Left forelimb (tissue), 1 donor: ENCODE results near the gene IGBP1.
"Not testable (repeated sequence)": the region's sequence is repeated elsewhere in the genome, so short reads cannot be mapped to it uniquely, and the experiment has no call there.

Experiments used
- DNase-seq: peaks from one replicate; pipeline ENCODE4 v3.0.0-alpha.2; 2018; ENCODE audit warnings: low spot score

IGBP1 gene

DNA sequence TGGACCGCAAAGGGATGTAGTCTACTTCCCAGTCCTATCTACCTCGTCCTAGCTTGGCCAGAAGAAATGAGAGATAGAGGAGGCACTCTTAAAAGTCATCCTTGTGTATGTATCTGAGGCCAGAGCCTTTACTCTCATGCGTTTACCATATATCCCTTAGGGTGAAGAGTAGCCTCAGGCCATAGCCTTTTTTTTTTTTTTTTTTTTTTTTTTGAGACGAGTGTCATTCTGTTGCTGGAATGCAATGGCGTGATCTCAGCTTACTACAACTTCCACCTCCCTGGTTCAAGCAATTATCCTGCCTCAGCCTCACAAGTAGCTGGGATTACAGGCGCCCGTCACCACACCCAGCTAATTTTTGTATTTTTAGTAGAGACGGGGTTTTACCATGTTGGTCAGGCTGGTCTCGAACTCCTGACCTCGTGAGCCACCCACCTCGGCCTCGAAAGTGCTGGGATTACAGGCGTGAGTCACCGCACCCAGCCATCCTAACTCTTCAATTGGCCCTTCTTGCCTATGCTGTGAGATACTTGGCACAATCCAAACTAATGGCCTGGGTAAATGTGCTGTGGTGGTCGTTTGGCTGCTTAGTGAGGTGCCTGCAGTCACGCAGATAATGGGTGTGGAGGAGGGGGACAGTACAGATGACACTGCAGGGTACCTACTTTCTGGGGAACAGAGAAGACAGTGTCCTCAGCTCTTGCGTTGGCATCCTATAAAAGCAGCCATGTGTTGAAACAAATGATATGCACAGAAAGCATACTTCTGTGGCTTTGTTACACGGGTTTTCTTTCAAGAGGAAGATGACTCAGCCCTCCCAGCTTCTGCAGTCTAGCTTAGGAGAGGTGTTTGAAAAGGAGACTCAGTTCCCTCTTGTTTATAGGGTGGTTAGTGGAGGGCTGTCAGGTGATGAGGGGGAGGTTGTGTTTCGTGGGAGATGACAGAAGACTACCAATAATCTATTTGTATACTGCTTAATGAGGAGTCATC is 33.6 kb downstream of the IGBP1 start:
- DNase-seq = no peak

DNA sequence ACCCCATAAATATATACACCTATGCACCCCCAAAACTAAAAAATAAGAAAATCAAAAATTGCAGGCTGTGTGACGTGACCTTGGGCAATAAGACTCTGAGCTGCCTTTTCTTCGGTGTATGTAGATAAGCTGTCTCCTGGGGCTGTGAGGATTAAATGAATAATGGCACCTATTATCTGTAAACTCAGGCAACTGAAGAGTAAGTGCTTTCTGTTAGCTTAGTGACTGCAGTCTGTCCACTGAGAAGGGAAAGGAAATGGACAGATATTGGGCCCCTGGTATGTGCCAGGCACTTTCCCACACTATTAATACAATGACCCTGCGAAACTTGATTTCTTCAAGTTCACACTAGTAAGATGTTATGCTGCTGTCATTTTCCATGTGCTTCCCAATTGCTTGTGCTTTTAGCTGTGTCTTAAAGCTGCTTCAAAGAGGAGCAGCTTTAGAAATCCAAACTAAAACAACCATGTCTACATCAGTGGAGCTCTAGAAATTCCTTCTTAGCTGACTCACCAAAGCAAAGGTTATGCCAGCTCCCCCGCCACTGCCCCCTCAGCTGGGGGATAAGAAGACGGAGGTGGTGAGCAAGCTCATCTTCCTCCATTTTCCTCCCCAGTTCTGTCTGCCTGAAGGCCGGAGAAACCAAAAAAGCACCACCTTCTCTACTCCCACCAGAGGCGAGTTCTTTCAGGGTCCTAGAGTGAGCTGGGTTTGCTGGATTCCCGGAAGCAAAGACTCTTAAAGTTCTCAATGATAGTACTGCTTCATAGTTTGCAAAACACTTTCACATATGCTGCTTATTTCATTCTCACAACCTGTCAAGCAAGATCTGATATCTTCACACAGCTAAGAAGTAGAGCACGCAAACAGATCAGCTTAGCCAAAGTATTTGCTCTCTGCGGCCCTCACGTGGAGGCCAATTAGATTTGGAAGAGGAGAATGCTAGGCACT is 35.3 kb downstream of the IGBP1 start:
- DNase-seq = no peak

DNA sequence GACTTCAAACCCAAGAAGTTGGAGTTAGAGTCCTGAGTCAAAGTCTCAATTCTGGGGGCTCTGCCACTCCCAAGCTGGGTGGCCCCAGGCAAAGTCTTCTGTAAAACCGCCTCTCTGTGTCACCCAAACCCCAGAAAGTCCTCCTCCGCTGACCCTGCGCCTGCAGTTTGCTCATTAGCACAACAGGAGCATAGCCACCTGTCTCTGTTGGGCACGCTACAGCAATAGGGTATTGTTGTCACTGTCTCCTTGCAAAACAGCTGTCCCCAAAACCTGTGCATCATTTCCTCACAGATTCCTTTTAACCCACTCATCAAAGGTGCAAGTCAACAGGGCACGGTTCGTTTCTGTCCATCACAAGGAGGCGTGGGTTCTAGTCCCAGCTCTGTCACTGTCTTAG is 36.0 kb downstream of the IGBP1 start:
- DNase-seq = no peak

DNA sequence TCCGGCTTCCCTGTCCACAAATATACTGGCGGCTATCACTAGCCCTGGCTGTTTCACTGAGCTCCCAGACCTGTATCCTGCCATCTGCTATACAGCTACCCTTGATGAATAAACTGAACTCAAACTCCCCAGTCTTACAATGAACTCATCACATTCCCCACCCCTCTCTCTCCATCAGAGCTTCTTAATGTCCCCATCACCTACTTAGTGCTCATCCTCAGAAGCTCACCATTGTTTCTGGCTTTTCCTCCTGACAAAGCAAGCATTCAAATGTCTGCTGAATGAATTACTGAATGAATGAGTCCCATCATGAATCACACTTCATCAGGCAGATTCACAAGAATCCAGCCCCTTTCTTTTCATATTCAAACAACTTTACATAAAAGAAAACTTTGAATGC is 38.4 kb downstream of the IGBP1 start:
- no peak for DNase-seq

- DNase-seq = no peak
These were observed 39.0 kb downstream of the IGBP1 start for GRCh38 chrX:70172221-70172620.

DNA sequence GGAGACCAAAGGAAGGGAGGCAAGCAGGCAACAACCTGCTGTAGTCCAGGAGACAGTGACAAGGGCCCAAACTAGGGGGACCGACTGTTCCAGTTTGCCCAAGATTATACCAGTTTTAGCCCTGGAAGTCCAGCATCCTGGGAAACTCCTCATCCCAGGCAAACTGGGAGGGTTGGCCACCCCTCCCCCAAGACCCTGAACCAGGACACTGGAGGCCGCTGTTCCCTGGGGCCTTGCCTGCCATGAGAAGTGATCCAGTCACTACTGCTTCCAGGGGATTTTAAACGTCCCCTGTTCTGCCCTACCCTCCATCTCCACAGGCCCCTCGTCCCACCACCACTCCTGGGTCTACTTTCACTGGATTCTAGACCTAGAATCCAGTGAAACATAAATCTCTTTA is 39.7 kb downstream of the IGBP1 start:
- DNase-seq = no peak

GRCh38 chrX:70174754-70175153 is 41.5 kb downstream of the IGBP1 start:
- no peak for DNase-seq

GRCh38 chrX:70175338-70175737 is 42.1 kb downstream of the IGBP1 start:
- DNase-seq = no peak

- DNase-seq = no peak
These were observed 43.8 kb downstream of the IGBP1 start, which contains the start of gene DGAT2L6 for GRCh38 chrX:70176938-70177533. Gene DGAT2L6, plus strand, starts transcription at chrX:70177483. Its CDS starts 100 bp downstream, at chrX:70177583.

DNA sequence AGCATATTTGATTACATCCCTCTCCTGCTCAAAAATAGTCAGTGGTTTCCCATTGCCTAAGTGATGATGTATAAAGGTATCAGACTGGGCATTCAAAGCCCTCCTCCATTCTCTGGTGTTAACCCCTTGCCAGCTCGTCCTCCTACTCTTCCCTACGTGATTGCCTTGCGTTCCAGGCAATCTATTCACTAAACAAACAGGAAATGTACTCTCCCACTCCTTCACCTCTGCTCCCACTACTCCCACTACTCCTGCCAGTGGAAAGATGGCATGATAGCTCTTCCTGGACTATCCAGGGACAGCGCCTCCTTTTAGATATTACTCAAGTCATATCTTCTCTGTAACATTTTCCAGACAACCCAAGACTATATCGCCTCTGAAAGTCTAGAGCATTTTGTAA is 49.8 kb downstream of the IGBP1 start:
- no peak for DNase-seq

DNA sequence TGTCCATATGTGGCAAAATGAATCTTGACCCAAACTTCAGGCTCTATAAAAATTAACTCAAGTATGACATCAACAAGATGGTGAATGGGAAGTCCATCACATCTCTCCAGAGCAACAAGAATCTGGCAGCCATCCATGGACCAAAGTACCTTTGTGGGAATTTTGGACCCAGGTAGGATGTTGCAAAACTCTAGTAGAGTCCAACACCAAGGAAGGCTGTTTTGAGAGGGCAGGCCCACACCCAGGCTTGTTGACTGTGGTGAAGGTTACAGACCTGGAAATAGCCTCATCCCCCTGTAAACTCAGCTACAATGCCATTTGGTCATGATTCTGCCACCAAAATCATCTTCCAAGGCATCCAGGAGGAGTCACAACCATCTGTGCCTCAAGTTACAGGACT is 57.0 kb downstream of the IGBP1 start:
- no peak for DNase-seq

GRCh38 chrX:70196961-70197720 is 63.9 kb downstream of the IGBP1 start:
- no peak for DNase-seq

DNA sequence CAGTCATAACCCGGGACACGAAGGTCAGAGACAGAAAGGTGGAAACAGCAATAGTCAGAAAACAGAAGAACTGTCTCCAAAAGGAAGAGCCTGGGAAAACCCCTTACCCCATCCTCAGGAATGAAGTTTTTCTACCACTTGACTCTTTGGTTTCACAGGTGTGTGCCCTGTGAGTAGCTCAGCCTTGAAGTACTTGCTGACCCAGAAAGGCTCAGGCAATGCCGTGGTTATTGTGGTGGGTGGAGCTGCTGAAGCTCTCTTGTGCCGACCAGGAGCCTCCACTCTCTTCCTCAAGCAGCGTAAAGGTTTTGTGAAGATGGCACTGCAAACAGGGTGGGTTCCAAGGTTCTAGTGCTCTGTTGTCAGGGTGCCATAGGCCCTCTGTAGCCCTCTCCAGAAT is 68.5 kb downstream of the IGBP1 start:
- DNase-seq = no peak

DNA sequence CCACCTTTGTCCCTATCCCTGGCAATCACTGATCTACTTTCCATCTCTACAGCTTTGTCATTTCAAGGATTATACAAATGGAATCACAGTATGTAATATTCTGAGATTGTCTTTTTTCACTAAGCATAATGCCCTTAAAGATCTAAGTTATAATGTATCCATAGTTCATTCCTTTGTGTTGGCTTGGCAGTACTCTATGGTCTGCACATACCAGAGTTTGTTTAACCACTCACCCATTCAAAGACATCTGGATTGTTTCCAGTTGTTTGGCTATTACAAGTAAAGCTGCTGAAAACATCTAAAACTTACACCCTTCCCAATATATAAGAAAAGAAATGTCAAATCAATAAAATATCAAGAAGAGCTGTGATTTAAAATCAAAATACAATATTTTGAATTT is 75.2 kb downstream of the IGBP1 start:
- no peak for DNase-seq

- not testable (repeated sequence) for DNase-seq
These were observed 76.3 kb downstream of the IGBP1 start for GRCh38 chrX:70209570-70209969.
